ENCODE measurements around the gene PGLYRP2.

PGLYRP2 gene

GRCh38 chr19:15449620-15450527, 29.4 kb downstream of the PGLYRP2 start, which contains the start of gene WIZ:
WIZ (minus strand) TSS chr19:15449956; CDS start chr19:15448307, 1,649 bp downstream.
- TF ChIP-seq CTCF (IDR thresholded peaks at IDR 0.05; ENCODE audit: extremely low read depth, insufficient read depth, missing control alignments): no peak
- in situ Hi-C loops (cut with MboI; ENCODE audit: low pct_unique_long_range_greater_than_20kb, low sequenced_read_pairs, unreplicated experiment): no loop called here
- peak; percentile 98 for DNase-seq (ENCODE audit: low spot score)

GRCh38 chr19:15448778-15449619, 30.3 kb downstream of the PGLYRP2 start:
- in situ Hi-C loops (cut with MboI; ENCODE audit: low pct_unique_long_range_greater_than_20kb, low sequenced_read_pairs, unreplicated experiment): no loop called here
- peak; percentile 74 for DNase-seq (ENCODE audit: low spot score)
- peak; percentile 16 for TF ChIP-seq CTCF (IDR thresholded peaks at IDR 0.05; ENCODE audit: extremely low read depth, insufficient read depth, missing control alignments)

GRCh38 chr19:15448044-15448777, 31.1 kb downstream of the PGLYRP2 start:
- no peak for DNase-seq (ENCODE audit: low spot score)
- TF ChIP-seq CTCF (IDR thresholded peaks at IDR 0.05; ENCODE audit: extremely low read depth, insufficient read depth, missing control alignments): no peak
- in situ Hi-C loops (cut with MboI; ENCODE audit: low pct_unique_long_range_greater_than_20kb, low sequenced_read_pairs, unreplicated experiment): no loop called here

DNA sequence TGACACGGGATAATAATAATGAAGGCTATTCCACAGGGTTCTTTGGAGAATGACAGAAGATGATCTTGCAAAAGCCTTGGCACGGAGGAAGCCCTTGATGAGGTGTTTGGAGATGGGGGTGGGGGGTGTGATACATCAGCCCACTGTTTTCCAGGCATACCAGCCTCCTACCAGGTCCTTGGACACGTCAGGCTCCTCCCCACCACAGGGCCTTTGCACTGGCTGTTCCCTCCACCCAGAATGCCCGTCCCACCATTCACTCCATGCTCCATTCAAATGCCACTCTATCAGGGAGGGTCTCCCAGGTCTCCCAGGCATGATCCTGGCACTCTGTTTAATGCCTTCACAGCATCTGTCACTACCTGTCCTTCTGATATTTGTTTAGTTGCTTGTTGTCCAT, 32.2 kb downstream of the PGLYRP2 start:
- in situ Hi-C loops (cut with MboI; ENCODE audit: low pct_unique_long_range_greater_than_20kb, low sequenced_read_pairs, unreplicated experiment): no loop called here
- TF ChIP-seq CTCF (IDR thresholded peaks at IDR 0.05; ENCODE audit: extremely low read depth, insufficient read depth, missing control alignments): no peak
- no peak for DNase-seq (ENCODE audit: low spot score)

DNA sequence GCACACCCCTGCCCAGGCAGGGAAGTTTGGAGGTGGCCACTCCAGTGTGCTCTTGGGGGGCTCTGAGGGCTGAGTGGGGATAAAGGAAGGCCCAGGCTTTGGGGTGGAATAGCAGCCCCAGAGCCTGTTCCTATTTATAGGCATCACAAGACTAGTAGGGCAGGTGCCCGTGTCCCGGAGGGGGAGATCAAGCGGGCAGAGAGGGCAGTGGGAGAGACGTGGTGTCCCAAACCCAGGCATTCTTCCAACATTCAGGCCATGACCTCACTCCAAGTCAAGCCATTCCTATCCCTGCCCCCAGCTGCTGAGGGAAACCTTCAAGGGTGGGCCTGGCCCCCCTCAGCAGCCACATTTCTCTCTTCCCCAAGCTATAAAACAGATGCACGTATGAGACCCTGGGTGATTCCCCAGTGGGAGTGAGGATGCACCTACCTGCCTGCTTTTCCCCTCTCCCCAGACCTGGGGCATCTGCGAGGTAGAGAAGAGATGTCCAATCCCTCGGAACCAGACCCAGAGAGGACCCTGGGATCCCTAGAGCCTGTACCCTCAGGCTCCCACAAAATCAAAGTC, 33.4 kb downstream of the PGLYRP2 start:
- in situ Hi-C loops (cut with MboI; ENCODE audit: low pct_unique_long_range_greater_than_20kb, low sequenced_read_pairs, unreplicated experiment): no loop called here
- no peak for TF ChIP-seq CTCF (IDR thresholded peaks at IDR 0.05; ENCODE audit: extremely low read depth, insufficient read depth, missing control alignments)

DNA sequence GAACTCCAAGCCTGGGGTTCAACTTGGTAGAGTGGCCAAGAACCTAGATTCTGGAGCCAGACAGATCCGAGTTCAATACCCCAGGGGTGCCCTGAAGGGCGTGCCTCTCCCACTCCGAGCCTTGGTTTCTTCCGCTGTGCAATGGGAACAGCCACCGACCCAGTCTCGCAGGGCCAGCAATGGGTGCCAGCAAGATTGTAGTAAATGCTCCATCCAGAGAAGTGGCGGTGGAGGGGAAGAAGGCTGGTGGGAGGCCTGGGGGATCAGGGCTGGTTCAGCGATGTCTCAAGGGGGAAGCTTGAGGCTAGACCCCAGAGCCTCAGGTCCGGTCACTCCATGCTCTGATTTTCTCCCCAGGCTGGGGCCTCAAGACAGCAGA, 34.1 kb downstream of the PGLYRP2 start:
- in situ Hi-C loops (cut with MboI; ENCODE audit: low pct_unique_long_range_greater_than_20kb, low sequenced_read_pairs, unreplicated experiment): no loop called here
- no peak for TF ChIP-seq CTCF (IDR thresholded peaks at IDR 0.05; ENCODE audit: extremely low read depth, insufficient read depth, missing control alignments)
- no peak for DNase-seq (ENCODE audit: low spot score)

More for the DNA sequence above, 33.4 kb downstream of the PGLYRP2 start:
- no peak for DNase-seq (ENCODE audit: low spot score)
